Measurements from ENCODE around the gene C11orf97. TPM values are rescaled to one million over a fixed set of nuclear protein-coding genes. Genes with fewer than 3 reads are reported as not detected.
A peak's percentile ranks its signal among the peaks of the same experiment; 100 is the strongest.

The C11orf97 gene
- total RNA-seq, 1 donor from 2014 or later = not detected

GRCh38 chr11:94539420-94539819 is 27.2 kb downstream of the C11orf97 start:
- H3K4me3 ChIP-seq = no peak overlapping the region
- H3K4me1 Mint-ChIP-seq = peaks cover 8% of the 10 kb centered on the region
- H3K4me3 Mint-ChIP-seq = no peak overlapping the region
- H3K79me2 ChIP-seq (ENCODE audit: low read depth) = no peaks in the 10 kb centered on the region
- H3K9me3 Mint-ChIP-seq = peaks cover 3% of the 10 kb centered on the region
- H3K9me3 ChIP-seq (ENCODE audit: low read depth) = no peaks in the 10 kb centered on the region
- peaks cover 2% of the 10 kb centered on the region for H3K27me3 Mint-ChIP-seq (ENCODE audit: insufficient read depth, low read depth)
- TF ChIP-seq EZH2phosphoT487 (IDR thresholded peaks at IDR 0.05) (no peak), CTCF (IDR thresholded peaks at IDR 0.05) (no peak), EZH2 (IDR thresholded peaks at IDR 0.05) (no peak)
- H3K27me3 ChIP-seq = peaks cover 27% of the 10 kb centered on the region
- H3K4me2 ChIP-seq = no peak overlapping the region
- no peak for DNase-seq (ENCODE audit: low spot score)
- H2AFZ ChIP-seq (replicated peaks) = no peak overlapping the region
- H3K27ac ChIP-seq = no peak overlapping the region
- no peaks in the 10 kb centered on the region for H3K36me3 Mint-ChIP-seq
- peaks cover 5% of the 10 kb centered on the region for H3K4me1 ChIP-seq
- H4K20me1 ChIP-seq (ENCODE audit: low read depth) = no peaks in the 10 kb centered on the region
- H3K36me3 ChIP-seq = no peaks in the 10 kb centered on the region
- H3F3A ChIP-seq (ENCODE audit: low read depth) = peaks cover 13% of the 10 kb centered on the region
- no peak overlapping the region for H3K27ac Mint-ChIP-seq
- H3K9ac ChIP-seq = no peak overlapping the region

- Histone ChIP-seq H3K9ac (no peak within 1 kb of the TSS), H3K9me3 (ENCODE audit: low read depth) (no peaks in the 10 kb centered on the region), H3K27ac (no peak within 1 kb of the TSS), H3K4me1 (peaks cover 8% of the 10 kb centered on the region), H3K36me3 (no peaks in the 10 kb centered on the region), H4K20me1 (ENCODE audit: low read depth) (no peaks in the 10 kb centered on the region), H3K4me2 (peak within 1 kb of the TSS; percentile 76), H2AFZ (replicated peaks) (peak within 1 kb of the TSS; percentile 93), H3K79me2 (ENCODE audit: low read depth) (no peaks in the 10 kb centered on the region), H3F3A (ENCODE audit: low read depth) (peaks cover 17% of the 10 kb centered on the region), H3K27me3 (peaks cover 61% of the 10 kb centered on the region), H3K4me3 (peak within 1 kb of the TSS; percentile 52)
- peak within 1 kb of the TSS; percentile 99 for H3K27ac Mint-ChIP-seq
- TF ChIP-seq EZH2phosphoT487 (IDR thresholded peaks at IDR 0.05) (no peak), CTCF (IDR thresholded peaks at IDR 0.05) (no peak), EZH2 (IDR thresholded peaks at IDR 0.05) (no peak)
- H3K4me1 Mint-ChIP-seq = peaks cover 14% of the 10 kb centered on the region
- peaks cover 3% of the 10 kb centered on the region for H3K9me3 Mint-ChIP-seq
- H3K27me3 Mint-ChIP-seq (ENCODE audit: insufficient read depth, low read depth) = peaks cover 2% of the 10 kb centered on the region
- no peaks in the 10 kb centered on the region for H3K36me3 Mint-ChIP-seq
- peak; percentile 94 for DNase-seq (ENCODE audit: low spot score)
- peak within 1 kb of the TSS; percentile 96 for H3K4me3 Mint-ChIP-seq
These were observed 31.7 kb downstream of the C11orf97 start, which contains the start of gene FUT4 for GRCh38 chr11:94543695-94544645. Gene FUT4 (plus strand): TSS chr11:94543921. CDS start chr11:94544134, 213 bp downstream.

DNA sequence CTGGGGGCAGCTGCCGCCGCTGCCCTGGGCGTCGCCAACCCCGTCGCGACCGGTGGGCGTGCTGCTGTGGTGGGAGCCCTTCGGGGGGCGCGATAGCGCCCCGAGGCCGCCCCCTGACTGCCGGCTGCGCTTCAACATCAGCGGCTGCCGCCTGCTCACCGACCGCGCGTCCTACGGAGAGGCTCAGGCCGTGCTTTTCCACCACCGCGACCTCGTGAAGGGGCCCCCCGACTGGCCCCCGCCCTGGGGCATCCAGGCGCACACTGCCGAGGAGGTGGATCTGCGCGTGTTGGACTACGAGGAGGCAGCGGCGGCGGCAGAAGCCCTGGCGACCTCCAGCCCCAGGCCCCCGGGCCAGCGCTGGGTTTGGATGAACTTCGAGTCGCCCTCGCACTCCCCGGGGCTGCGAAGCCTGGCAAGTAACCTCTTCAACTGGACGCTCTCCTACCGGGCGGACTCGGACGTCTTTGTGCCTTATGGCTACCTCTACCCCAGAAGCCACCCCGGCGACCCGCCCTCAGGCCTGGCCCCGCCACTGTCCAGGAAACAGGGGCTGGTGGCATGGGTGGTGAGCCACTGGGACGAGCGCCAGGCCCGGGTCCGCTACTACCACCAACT is 32.5 kb downstream of the C11orf97 start:
- Histone ChIP-seq H2AFZ (replicated peaks) (peak overlapping the region; percentile 93), H3K4me3 (peak overlapping the region; percentile 52), H3K9ac (no peak overlapping the region), H3F3A (ENCODE audit: low read depth) (peaks cover 17% of the 10 kb centered on the region), H3K4me1 (peaks cover 8% of the 10 kb centered on the region), H3K27ac (no peak overlapping the region), H3K36me3 (no peaks in the 10 kb centered on the region), H4K20me1 (ENCODE audit: low read depth) (no peaks in the 10 kb centered on the region), H3K79me2 (ENCODE audit: low read depth) (no peaks in the 10 kb centered on the region), H3K27me3 (peaks cover 61% of the 10 kb centered on the region), H3K4me2 (peak overlapping the region; percentile 76), H3K9me3 (ENCODE audit: low read depth) (no peaks in the 10 kb centered on the region)
- no peak for TF ChIP-seq CTCF (IDR thresholded peaks at IDR 0.05)
- peak; percentile 51 for TF ChIP-seq EZH2 (IDR thresholded peaks at IDR 0.05)
- Mint-ChIP-seq H3K9me3 (peaks cover 3% of the 10 kb centered on the region), H3K27me3 (ENCODE audit: insufficient read depth, low read depth) (peaks cover 2% of the 10 kb centered on the region), H3K27ac (no peak overlapping the region), H3K4me1 (peaks cover 14% of the 10 kb centered on the region), H3K36me3 (no peaks in the 10 kb centered on the region), H3K4me3 (peak overlapping the region; percentile 78)
- no peak for DNase-seq (ENCODE audit: low spot score)

All from neural progenitor cell (in vitro differentiated cells).